ENCODE measurements around the gene SPDYE17.
"Not testable (repeated sequence)": the region's sequence is repeated elsewhere in the genome, so short reads cannot be mapped to it uniquely, and the experiment has no call there.

Gene SPDYE17

DNA sequence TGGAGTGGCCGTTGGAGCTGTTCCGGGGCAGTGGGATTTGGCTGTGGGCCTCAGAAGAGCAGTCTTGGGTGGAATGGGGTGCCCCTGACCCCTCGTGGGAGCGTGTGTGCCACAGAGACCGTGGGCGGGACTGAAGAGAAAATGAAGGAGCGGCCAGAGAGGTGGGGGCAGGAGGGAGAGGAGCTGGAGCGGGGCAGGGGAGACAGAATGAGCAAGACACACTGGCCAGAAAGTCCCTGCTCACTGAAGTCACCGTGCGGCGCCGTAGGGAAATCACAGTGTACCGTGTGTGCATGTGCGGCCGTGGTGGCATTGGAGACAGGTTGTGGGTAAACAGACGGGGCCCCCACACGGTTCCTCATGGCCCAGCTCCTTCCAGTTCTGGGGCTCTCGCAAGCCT lies 40.0 kb downstream of the SPDYE17 start:
- H3K36me3 ChIP-seq (replicated peaks; ENCODE audit: insufficient read depth, low read length); H3K27ac ChIP-seq (ENCODE audit: low read length); DNase-seq; H3K9me3 ChIP-seq (replicated peaks; ENCODE audit: insufficient read depth, low read length); H3K9ac ChIP-seq (ENCODE audit: low read length); H3F3A ChIP-seq (ENCODE audit: insufficient read depth, low read length); H3K9me2 ChIP-seq (replicated peaks; ENCODE audit: insufficient read depth, low read length); H3K4me1 ChIP-seq (ENCODE audit: low read length); H3K27me3 ChIP-seq (replicated peaks; ENCODE audit: insufficient read depth, low read length); H3K4me3 ChIP-seq (ENCODE audit: low read length); H4K20me1 ChIP-seq (ENCODE audit: insufficient read depth, low read length); H3K4me2 ChIP-seq (ENCODE audit: low read depth, low read length); H3K79me2 ChIP-seq (ENCODE audit: low read length); H2AFZ ChIP-seq (ENCODE audit: low read length): not testable (repeated sequence)

DNA sequence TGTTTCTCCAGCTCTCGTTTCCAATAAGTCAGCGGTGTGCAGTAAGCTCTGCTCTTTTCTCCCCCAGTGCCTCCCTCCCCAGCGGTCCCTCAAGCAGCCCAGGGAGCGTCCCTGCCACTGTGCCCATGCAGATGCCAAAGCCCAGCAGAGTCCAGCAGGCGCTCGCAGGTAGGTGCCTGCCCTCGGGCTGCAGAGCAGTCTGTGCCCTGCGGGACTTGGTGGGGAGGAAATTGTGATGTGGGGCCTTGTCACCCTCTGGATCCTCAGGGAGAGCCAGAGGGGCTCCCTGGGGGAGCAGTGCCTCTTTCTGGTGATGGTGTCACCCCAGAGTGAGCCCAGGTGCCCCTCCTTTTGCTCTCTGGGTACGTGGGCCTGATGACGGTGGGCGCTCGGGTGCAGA lies 42.0 kb downstream of the SPDYE17 start:
- not testable (repeated sequence) for H3K9ac ChIP-seq (ENCODE audit: low read length); DNase-seq; H3K27me3 ChIP-seq (replicated peaks; ENCODE audit: insufficient read depth, low read length); H3K4me2 ChIP-seq (ENCODE audit: low read depth, low read length); H3K36me3 ChIP-seq (replicated peaks; ENCODE audit: insufficient read depth, low read length); H3K9me3 ChIP-seq (replicated peaks; ENCODE audit: insufficient read depth, low read length); H2AFZ ChIP-seq (ENCODE audit: low read length); H3K4me1 ChIP-seq (ENCODE audit: low read length); H3F3A ChIP-seq (ENCODE audit: insufficient read depth, low read length); H3K27ac ChIP-seq (ENCODE audit: low read length); H3K79me2 ChIP-seq (ENCODE audit: low read length); H3K9me2 ChIP-seq (replicated peaks; ENCODE audit: insufficient read depth, low read length); H4K20me1 ChIP-seq (ENCODE audit: insufficient read depth, low read length); H3K4me3 ChIP-seq (ENCODE audit: low read length)

DNA sequence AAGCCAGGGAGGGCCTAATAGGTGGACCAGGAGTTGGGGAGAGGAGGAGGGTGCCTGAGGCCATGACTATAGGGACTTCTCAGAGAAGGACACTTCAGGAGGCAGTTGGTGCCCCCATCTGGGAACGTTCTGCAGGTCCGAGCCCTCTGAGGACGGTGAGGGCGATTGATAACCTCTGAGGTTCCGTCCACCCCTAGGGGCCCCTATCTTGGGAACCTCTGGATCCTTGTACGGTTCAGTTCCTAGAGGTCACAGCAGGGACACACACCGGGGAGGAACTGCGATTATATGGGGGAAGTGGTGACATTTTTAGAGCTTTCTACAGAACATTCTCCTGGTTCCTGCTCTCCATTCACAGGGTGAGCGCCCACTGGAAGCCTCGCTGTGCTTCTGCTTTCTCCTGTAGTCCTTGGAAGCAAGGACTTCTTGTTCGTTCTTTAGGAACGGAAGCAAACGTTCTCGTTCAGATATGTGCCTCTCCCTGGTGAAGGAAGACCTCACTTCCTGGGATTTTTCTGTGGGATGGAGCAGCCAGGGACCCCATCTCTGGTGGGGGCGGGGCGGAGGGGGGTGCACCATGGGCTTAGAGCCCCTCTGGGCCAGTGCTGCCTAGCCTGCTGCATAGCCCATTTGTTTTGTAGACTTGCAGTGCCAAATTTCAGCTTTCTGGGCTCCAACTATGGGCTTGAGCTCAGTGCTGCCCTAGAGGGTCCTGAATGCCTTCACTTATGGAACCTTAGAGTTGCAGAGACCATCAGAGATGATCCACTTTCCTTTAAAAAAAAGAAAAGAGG lies 46.0 kb downstream of the SPDYE17 start:
- H3K4me2 ChIP-seq (ENCODE audit: low read depth, low read length); H3K9me3 ChIP-seq (replicated peaks; ENCODE audit: insufficient read depth, low read length); H3F3A ChIP-seq (ENCODE audit: insufficient read depth, low read length); H3K4me3 ChIP-seq (ENCODE audit: low read length); H3K27ac ChIP-seq (ENCODE audit: low read length); H3K27me3 ChIP-seq (replicated peaks; ENCODE audit: insufficient read depth, low read length); H2AFZ ChIP-seq (ENCODE audit: low read length); H3K79me2 ChIP-seq (ENCODE audit: low read length); H3K9ac ChIP-seq (ENCODE audit: low read length); DNase-seq; H4K20me1 ChIP-seq (ENCODE audit: insufficient read depth, low read length); H3K4me1 ChIP-seq (ENCODE audit: low read length); H3K9me2 ChIP-seq (replicated peaks; ENCODE audit: insufficient read depth, low read length); H3K36me3 ChIP-seq (replicated peaks; ENCODE audit: insufficient read depth, low read length): not testable (repeated sequence)

DNA sequence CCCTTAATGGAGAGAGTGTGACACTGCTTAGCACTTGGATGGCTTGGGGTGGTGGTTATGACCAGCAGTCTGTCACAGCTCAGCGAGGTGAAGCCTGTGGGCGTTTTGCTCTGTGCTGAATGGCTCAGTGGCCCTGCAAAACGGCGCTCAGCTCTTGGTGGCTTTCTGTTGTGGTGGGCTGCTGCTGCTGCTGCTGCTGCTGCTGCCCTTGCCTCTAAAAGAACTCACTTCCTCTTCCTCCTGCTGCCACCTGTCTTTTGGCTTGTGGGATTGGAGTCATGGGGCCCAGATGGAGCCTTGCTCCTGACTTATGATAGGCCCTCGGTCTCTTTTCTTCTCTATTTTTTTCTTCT lies 47.4 kb downstream of the SPDYE17 start:
- not testable (repeated sequence) for H3K9me2 ChIP-seq (replicated peaks; ENCODE audit: insufficient read depth, low read length); H2AFZ ChIP-seq (ENCODE audit: low read length); H3K4me3 ChIP-seq (ENCODE audit: low read length); H3K4me1 ChIP-seq (ENCODE audit: low read length); H3K27me3 ChIP-seq (replicated peaks; ENCODE audit: insufficient read depth, low read length); H3K27ac ChIP-seq (ENCODE audit: low read length); H3K4me2 ChIP-seq (ENCODE audit: low read depth, low read length); H3K9me3 ChIP-seq (replicated peaks; ENCODE audit: insufficient read depth, low read length); H3K9ac ChIP-seq (ENCODE audit: low read length); H3F3A ChIP-seq (ENCODE audit: insufficient read depth, low read length); DNase-seq; H3K36me3 ChIP-seq (replicated peaks; ENCODE audit: insufficient read depth, low read length); H4K20me1 ChIP-seq (ENCODE audit: insufficient read depth, low read length); H3K79me2 ChIP-seq (ENCODE audit: low read length)

DNA sequence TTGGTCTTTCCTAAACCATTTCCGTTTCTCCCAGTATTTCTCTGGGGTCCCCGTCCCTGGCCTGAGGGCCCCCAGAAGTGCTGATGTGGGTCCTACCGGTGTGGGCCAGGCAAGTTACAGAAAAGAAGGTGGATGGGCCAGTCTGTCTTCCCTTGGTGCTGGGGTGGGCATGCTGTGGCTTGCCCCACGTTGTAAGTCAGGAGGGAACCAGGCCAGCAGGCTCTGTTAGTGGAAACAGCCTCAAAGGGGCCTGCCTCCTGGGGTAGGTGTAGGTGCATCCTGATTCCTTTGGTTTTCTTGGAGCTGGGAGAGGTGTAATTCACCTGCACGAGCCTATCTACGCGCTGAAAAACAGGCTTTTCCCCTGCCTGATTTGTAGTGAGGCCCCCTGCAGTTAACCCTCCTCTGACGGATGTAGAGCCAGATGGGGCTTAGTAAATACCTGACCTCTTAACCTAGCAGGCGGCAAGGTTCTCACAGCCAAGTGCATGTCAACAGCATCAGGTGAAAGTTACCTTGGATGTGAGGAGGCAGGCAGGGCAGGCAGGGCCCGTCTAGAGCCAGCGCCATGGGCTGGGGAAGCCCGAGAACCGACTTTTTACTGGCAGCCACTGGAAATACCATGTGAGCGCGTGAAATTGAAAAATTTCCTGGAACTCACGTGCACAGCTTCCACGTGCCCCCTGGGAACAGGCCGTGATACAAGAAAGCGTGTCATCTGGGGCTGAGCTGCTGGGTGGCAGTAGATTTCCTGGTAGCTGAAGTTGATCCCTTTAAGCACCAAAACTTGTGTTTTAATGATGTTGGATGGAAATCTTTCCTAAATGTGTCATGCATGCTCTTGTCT lies 48.0 kb downstream of the SPDYE17 start:
- not testable (repeated sequence) for H2AFZ ChIP-seq (ENCODE audit: low read length); H3K4me2 ChIP-seq (ENCODE audit: low read depth, low read length); H4K20me1 ChIP-seq (ENCODE audit: insufficient read depth, low read length); H3K27me3 ChIP-seq (replicated peaks; ENCODE audit: insufficient read depth, low read length); H3K4me1 ChIP-seq (ENCODE audit: low read length); H3F3A ChIP-seq (ENCODE audit: insufficient read depth, low read length); DNase-seq; H3K36me3 ChIP-seq (replicated peaks; ENCODE audit: insufficient read depth, low read length); H3K9me2 ChIP-seq (replicated peaks; ENCODE audit: insufficient read depth, low read length); H3K9me3 ChIP-seq (replicated peaks; ENCODE audit: insufficient read depth, low read length); H3K79me2 ChIP-seq (ENCODE audit: low read length); H3K9ac ChIP-seq (ENCODE audit: low read length); H3K4me3 ChIP-seq (ENCODE audit: low read length); H3K27ac ChIP-seq (ENCODE audit: low read length)

- not testable (repeated sequence) for DNase-seq
Measured at GRCh38 chr7:76983333-76983732, 48.8 kb downstream of the SPDYE17 start.

DNA sequence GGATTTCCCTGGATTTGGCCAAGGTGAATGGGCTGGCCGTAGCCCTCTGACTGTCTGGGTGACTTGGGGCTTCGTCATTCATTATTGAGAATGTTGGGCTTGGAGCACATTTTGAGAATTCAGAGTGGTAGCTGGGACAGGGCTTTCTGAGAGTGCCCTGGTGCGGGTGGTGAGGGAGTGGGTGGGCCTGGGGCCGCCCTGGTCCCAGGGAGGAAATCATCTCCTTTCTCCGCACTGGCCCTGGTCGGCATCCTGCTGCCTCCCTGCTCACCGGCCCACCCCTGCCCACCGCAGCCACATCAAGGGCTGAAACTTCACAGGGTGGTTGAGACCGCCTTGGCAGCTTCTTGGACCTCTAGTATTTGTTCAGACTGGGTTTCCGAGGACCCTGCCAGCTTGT lies 49.7 kb downstream of the SPDYE17 start:
- not testable (repeated sequence) for H3K79me2 ChIP-seq (ENCODE audit: low read length); H3K9ac ChIP-seq (ENCODE audit: low read length); H4K20me1 ChIP-seq (ENCODE audit: insufficient read depth, low read length); H3K4me3 ChIP-seq (ENCODE audit: low read length); DNase-seq; H3K9me2 ChIP-seq (replicated peaks; ENCODE audit: insufficient read depth, low read length); H3K36me3 ChIP-seq (replicated peaks; ENCODE audit: insufficient read depth, low read length); H3K9me3 ChIP-seq (replicated peaks; ENCODE audit: insufficient read depth, low read length); H2AFZ ChIP-seq (ENCODE audit: low read length); H3K27me3 ChIP-seq (replicated peaks; ENCODE audit: insufficient read depth, low read length); H3K4me2 ChIP-seq (ENCODE audit: low read depth, low read length); H3K4me1 ChIP-seq (ENCODE audit: low read length); H3F3A ChIP-seq (ENCODE audit: insufficient read depth, low read length); H3K27ac ChIP-seq (ENCODE audit: low read length)

More at GRCh38 chr7:76983333-76983732, 48.8 kb downstream of the SPDYE17 start:
- H3K9me3 ChIP-seq (replicated peaks; ENCODE audit: insufficient read depth, low read length); H3K9me2 ChIP-seq (replicated peaks; ENCODE audit: insufficient read depth, low read length); H3K36me3 ChIP-seq (replicated peaks; ENCODE audit: insufficient read depth, low read length); H3K4me2 ChIP-seq (ENCODE audit: low read depth, low read length); H3K27ac ChIP-seq (ENCODE audit: low read length); H3K4me1 ChIP-seq (ENCODE audit: low read length); H4K20me1 ChIP-seq (ENCODE audit: insufficient read depth, low read length); H3K79me2 ChIP-seq (ENCODE audit: low read length); H3K4me3 ChIP-seq (ENCODE audit: low read length); H3F3A ChIP-seq (ENCODE audit: insufficient read depth, low read length); H2AFZ ChIP-seq (ENCODE audit: low read length); H3K27me3 ChIP-seq (replicated peaks; ENCODE audit: insufficient read depth, low read length); H3K9ac ChIP-seq (ENCODE audit: low read length): not testable (repeated sequence)
